Stimulated activated CD4-positive, alpha-beta T cell treated with anti-CD3 and anti-CD28 coated beads, Interleukin-1b, Interleukin-23, amount 100 ng/mL, for 4 hours (primary cell): ENCODE measurements around the gene SP3.
"Not testable (repeated sequence)": the region's sequence is repeated elsewhere in the genome, so short reads cannot be mapped to it uniquely, and the experiment has no call there.

Experiments
- DNase-seq, 2 donors: peaks; one replicate each; pipeline ENCODE4 v3.0.0-alpha.2; 2020; ENCODE audit warnings: low read depth in 2 of 2

SP3 gene

DNA sequence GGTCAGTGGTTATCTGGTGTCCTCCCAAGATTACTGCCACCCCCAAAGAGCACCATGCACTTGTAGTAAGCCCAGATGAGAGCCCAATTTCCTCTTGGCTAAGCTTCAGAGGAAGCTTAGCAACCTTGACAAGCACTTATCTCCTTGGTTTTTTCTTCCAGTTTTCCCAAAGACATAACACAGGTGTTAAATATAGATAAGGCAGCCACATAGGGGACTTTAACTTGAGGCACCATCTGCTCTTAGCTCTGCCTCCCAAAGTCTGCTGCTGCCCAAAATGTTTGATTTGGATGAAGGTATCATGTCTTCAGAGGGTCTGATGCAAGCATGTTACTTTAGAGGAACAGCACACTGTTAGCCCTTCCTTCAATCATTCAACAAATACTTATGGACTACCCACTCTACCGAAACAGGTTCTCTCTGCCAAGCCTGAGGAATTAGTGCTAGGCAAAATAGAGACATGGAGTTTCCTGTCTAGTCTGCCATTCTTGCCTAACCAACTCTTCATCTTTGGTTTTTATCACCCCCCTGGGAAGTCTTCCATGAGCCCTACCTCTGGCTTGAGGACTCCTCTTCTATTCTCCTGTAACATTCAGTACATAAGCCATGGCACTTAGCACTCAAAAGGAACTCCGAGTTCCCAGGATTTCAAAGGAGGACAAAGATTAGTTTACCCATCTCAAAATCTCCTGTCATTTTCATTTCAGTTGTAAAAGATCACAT is 73.7 kb downstream of the SP3 start:
- DNase-seq: no peak

GRCh38 chr2:173889464-173889863 is 75.7 kb downstream of the SP3 start:
- DNase-seq: not testable (repeated sequence)

DNA sequence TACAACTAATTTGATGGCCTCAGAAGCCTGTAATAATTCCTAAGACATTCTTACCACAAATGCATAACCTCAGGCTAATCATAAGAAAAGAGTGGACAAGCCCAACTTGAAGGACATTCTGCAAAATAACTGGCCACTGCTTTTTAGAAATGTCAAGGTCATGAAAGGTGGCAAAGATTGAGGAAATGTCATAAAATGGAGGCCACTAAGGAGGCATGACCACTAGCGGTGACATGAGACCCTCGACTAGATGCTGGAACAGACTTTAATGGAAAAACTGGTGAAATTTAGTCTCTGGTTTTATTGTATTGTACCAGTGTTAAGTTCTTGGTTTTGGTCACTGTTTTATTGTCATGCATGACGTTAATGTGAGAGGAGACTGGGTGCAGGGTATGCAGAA is 78.6 kb downstream of the SP3 start:
- DNase-seq: no peak

DNA sequence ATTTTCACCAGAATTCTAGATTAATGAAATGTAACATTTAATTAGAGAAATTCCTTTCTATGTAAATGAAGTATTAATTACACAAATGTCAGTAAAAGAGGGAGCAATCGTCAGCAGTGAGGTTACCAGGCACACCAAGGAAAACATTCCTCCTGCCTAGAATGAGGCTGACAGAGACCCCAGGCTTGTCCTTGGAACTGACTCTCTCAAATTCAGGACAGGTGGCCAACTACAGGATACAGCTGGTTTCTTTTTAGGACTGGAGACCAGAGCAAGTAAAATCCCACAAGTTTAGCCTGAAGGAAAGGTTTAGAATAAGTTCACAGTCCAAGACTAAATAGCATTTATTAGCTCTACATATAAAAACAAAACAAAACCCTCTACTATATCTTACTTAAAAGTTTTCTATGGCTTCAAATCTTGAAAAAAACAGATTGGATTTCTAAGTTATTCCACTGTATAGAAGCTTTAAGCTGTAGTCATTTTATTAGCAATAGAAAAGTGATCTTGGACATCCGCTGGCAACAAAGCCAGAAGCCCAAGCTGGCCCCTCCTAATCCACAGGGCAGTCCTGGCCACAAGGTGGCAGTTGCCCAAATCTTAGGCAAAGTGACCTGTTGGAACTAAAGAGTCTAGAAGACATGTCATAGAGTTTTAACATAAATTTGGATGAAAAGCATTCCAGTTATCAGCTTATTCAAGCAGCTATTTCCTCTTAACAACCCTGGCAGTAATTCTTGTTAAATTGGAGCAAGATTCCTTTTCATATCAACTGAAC is 81.0 kb downstream of the SP3 start:
- peak; percentile 9 to 12 for DNase-seq

- no peak for DNase-seq
Measured at GRCh38 chr2:173881886-173882285, 83.3 kb downstream of the SP3 start.

DNA sequence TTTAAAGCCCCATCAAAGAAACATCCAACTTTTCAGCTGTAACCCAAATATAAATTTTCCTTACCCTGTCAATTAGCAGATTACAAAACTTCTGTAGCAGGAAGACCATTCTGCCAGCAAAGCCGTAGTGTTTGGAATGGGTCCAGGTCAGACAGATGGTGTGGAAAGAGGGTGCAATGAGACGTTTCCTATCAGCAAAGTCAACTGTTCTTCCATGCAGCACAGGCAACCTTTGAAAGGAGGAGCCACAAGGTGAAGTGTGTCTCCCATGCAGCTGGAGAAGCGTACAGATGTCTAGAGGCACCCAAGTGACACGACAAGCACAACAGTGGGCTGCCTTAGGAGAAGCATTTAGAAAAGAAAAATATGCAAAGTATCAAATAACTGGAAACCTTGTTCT is 83.7 kb downstream of the SP3 start:
- DNase-seq: no peak

GRCh38 chr2:173880561-173880960 is 84.6 kb downstream of the SP3 start:
- DNase-seq: no peak

DNA sequence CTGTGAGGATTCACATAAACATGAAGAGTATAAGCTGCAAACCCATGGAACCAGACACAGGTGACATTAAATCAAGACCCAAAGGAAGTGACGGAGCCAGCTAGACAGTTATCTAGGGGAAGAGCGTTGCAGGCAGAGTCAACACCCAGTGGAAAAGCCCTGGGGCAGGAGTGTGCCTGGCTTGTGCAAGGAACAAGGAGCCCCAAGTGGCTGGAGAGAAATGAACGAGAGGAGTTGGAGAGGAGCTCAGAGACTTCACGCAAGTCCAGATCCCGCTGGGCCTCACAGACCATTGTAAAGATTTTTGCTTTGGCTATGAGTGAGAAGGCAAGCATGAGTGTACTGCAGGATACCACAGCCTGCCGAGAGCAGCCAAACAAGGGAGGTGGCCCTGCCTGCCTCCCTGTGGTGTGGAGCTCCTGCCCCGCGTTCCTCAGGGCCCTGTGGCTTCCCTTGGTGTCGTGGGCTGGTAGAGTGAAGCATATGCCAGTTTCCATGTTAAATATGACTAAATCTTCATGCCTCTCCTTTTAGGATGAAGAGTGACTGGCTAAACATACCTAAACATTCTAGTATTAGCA is 88.2 kb downstream of the SP3 start:
- no peak for DNase-seq

DNA sequence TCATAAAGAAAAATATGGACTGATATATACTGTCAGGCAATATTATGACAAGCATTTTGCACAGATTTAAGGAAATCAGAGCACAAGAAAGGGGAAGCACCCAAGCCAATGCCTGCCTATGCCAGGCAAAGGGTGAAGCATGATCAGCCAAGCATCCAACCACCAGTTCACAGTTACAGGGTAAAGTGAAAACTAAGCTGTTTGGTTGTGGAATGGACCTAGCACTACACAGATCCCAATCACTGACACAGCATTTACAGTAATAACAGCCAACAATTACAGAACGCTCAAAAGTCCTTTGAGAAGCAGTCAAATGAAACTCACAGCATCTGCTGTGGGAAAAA is 90.3 kb downstream of the SP3 start:
- DNase-seq: no peak

DNA sequence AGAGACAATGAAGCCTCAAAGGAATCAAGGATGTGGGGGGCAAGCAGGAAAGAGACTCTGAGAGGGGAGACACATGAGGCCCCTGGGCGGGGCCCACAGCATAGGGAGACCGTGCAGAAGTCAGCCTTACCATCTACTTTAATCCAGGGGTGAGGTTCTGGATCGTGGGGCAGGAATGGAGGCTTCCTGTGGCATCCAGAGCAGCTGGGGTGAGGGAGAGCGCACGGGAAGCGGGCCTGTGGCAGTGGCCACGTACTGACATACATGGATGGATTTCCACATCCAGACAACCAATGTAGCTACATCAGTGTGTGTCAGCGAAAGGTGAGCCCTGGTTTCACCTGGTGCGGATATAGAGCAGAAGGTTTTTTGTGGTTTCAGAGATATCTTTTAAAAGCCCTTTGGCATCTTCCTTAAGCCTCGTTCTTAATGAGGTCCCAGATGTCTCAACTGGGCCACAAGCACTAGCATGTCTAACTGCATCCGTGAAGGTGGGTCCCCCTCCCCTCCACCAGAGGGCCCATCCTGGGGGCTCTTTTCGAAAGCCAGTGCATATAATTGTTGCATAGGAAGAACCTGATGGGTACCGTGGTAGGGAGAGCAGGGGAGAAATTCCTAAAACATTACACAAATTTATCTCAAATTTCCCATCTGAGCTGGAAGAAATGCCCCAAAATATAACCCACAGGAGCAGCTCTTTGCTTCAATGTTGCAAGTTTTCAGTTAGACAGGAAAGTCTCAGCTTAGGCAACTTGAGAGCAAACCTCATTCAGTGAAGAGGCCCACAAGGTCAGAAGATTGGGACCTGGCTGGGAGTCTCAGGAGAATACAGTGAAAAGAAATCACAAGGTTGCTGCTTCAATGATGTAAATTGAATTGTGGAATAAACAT is 90.9 kb downstream of the SP3 start:
- DNase-seq: no peak

GRCh38 chr2:173872714-173873113 is 92.5 kb downstream of the SP3 start:
- no peak for DNase-seq

DNA sequence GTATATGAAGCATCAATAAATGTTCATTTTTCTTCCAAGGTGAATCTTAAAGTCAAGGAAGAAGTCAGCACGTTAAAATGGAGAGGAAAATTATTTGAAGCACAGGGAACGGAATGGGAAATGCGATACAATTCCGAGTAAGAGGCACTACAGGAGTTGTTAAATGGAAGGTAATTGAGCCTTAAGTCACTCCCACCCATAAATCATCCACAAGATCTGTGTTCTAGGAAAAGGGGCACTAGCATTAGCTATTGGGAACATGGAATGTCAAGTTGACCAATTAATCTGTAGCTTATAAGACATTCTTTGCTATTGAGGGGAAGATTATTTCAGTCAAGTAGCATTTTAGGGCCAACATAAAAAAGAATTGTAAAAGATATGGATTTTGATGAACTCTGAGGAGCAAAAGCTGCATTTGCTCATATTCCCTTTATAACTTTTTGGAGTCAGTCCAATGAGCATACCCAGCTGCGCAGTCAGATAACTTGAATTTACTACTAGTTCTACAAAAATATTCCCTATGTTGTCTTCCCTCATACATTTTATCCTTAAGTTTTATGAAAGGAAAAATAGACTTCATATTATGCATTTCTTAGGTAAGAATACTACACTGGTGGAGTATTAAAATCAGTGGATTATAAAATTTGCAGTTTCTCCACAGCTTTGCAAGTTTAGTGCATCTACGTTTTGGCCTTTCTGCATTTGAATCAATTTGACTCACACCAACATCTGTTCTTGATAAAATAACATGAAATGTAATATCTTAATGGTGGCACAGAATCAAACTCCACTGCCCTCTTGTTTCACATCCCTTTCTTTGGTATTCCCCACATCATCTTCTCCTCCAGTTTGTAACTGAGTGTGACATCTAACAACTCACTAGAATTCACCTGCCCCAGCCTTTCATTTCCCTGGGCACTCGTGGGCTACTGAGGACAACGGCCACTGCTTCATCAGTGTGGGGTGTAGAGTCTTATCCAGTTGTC is 95.6 kb downstream of the SP3 start:
- DNase-seq: no peak

GRCh38 chr2:173868406-173868805 is 96.8 kb downstream of the SP3 start:
- DNase-seq: no peak

- DNase-seq: no peak
Measured at GRCh38 chr2:173866874-173867618, 98.1 kb downstream of the SP3 start.

DNA sequence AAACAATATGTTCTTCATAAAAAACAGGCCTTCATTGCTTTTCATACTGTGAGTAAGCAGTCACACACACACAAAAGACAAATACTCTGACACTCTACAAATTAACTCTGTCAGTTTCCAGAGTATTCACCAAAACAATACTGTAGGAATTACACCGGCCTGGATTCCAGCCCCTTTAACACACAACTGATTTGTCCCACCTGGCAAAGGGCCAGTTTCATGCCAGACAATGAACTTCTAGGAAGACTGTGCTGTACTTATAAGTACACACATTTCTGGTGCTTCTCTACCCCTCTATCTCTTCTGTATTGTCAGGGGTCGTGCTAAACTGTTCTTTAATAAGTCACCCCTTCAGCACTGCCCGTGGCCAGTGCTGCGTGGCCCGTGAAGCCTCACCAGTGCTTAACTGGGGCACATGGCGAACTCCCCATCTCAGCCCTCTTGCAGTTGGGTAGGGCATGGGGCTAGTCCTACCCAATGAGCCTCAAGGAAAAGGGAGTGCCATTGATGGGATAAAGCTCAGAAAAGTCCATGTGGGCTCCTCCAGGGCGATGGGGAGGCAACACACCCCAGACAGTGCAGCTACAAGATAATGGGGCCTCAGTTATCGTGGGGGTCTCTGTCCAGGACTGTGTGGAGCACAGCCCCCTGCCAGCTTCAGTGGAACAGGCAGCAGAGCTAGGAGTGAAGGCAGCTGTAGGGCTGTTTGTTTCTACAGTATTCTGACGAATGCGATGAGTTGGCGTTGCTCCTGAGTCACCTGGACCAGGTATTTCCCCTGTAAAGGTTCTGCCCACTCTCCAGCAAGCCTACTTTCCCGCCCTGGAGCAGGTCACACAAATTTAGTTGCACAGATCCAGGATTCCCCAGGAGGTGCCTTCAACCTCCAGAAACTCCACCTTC is 99.0 kb downstream of the SP3 start:
- no peak for DNase-seq

GRCh38 chr2:173862612-173863217 is 102.5 kb downstream of the SP3 start:
- no peak for DNase-seq

GRCh38 chr2:173860566-173860965 is 104.6 kb downstream of the SP3 start:
- no peak for DNase-seq

DNA sequence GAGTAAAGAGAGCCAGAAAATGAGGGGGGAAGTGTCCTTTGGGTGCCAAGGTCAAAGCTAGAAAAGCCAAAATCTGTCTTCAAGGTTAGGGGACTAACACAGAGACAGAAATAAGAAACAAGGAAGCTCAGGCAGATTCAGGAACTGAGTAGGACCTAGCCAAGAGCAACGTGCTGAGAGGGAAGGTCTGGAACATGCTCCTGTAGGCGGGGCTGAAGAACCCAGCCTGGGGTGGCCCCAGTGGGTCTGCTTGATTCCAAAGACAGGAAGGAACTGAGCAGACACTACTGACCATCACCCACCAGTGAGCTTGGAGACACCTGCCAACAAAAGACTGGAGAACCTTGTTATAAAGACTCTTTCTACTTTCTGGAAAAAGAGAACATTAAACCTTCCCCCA is 105.1 kb downstream of the SP3 start:
- no peak for DNase-seq

- no peak for DNase-seq
Measured at GRCh38 chr2:173858291-173858731, 106.9 kb downstream of the SP3 start.
